ENCODE data around the gene GTPBP2. TPM values are rescaled to one million over a fixed set of nuclear protein-coding genes. Genes with fewer than 3 reads are reported as not detected.

The GTPBP2 gene
- total and polyA plus RNA-seq, 2 experiments from 2014 or later, result 17.5 to 55.9 TPM

GRCh38 chr6:43572015-43572414 lies 57.0 kb downstream of the GTPBP2 start:
- no peak for DNase-seq (ENCODE audit: low spot score)

More at GRCh38 chr6:43572015-43572414, 57.0 kb downstream of the GTPBP2 start:
- H3K36me3 Mint-ChIP-seq (ENCODE audit: low read depth), result peaks cover 59% of the 10 kb centered on the region
- Histone ChIP-seq H3K4me3 (no peak overlapping the region), H3K4me1 (ENCODE audit: insufficient read depth) (peaks cover 9% of the 10 kb centered on the region), H3K36me3 (ENCODE audit: insufficient read depth) (peaks cover 63% of the 10 kb centered on the region), H3K27me3 (ENCODE audit: insufficient read depth) (no peaks in the 10 kb centered on the region), H3K4me2 (no peak overlapping the region), H3F3A (replicated peaks; ENCODE audit: low read depth) (peaks cover 13% of the 10 kb centered on the region; the same call in 1 of the 2 replicates), H3K9me2 (ENCODE audit: insufficient read depth) (no peaks in the 10 kb centered on the region), H4K20me1 (replicated peaks; ENCODE audit: insufficient read depth) (peaks cover 11% of the 10 kb centered on the region; the same call in 1 of the 2 replicates), H3K27ac (ENCODE audit: low read depth) (no peak overlapping the region), H3K79me2 (replicated peaks; ENCODE audit: insufficient read depth) (peaks cover 48% of the 10 kb centered on the region), H2AFZ (no peak overlapping the region)
- no peak for ATAC-seq
- TF ChIP-seq EZH2 (IDR thresholded peaks at IDR 0.05; ENCODE audit: low read depth, unreplicated experiment), result no peak
- TF ChIP-seq NANOG (IDR thresholded peaks at IDR 0.05; ENCODE audit: borderline replicate concordance), result no peak
- TF ChIP-seq STAT1 (IDR thresholded peaks at IDR 0.05; ENCODE audit: unreplicated experiment), result no peak
- no peak for TF ChIP-seq ZNF331 (CRISPR knock-in tag; IDR thresholded peaks at IDR 0.05; ENCODE audit: low read depth)
- no peak for TF ChIP-seq REST (IDR thresholded peaks at IDR 0.05; ENCODE audit: unreplicated experiment)
- no peak for TF ChIP-seq ZNF114 (CRISPR knock-in tag; IDR thresholded peaks at IDR 0.05)
- TF ChIP-seq POLR2AphosphoS5 (IDR thresholded peaks at IDR 0.05; ENCODE audit: low read depth), result no peak
- TF ChIP-seq JUNB (IDR thresholded peaks at IDR 0.05; ENCODE audit: unreplicated experiment), result no peak
- no peak for TF ChIP-seq EZH2phosphoT487 (IDR thresholded peaks at IDR 0.05; ENCODE audit: unreplicated experiment)
- no peak for TF ChIP-seq CTCF (conservative IDR thresholded peaks at IDR 0.05; ENCODE audit: low read depth in 2 of 2)
- no peak for TF ChIP-seq ZNF462 (CRISPR knock-in tag; IDR thresholded peaks at IDR 0.05)
- no peak for TF ChIP-seq CREB1 (CRISPR knock-in tag; IDR thresholded peaks at IDR 0.05; ENCODE audit: low read depth)
- no peak overlapping the region for H3K4me3 Mint-ChIP-seq
- peaks cover under 1% of the 10 kb centered on the region; the same call in 2 of the 3 replicates for H3K4me1 Mint-ChIP-seq
- H3K27me3 Mint-ChIP-seq (ENCODE audit: insufficient read depth, low read depth, poor library complexity), result peaks cover 7% of the 10 kb centered on the region
- no peak overlapping the region for H3K27ac Mint-ChIP-seq
- no peaks in the 10 kb centered on the region; the same call in 2 of the 3 replicates for H3K9me3 Mint-ChIP-seq
